ENCODE results near the gene EPN1.

- TF ChIP-seq, protein P1, sequence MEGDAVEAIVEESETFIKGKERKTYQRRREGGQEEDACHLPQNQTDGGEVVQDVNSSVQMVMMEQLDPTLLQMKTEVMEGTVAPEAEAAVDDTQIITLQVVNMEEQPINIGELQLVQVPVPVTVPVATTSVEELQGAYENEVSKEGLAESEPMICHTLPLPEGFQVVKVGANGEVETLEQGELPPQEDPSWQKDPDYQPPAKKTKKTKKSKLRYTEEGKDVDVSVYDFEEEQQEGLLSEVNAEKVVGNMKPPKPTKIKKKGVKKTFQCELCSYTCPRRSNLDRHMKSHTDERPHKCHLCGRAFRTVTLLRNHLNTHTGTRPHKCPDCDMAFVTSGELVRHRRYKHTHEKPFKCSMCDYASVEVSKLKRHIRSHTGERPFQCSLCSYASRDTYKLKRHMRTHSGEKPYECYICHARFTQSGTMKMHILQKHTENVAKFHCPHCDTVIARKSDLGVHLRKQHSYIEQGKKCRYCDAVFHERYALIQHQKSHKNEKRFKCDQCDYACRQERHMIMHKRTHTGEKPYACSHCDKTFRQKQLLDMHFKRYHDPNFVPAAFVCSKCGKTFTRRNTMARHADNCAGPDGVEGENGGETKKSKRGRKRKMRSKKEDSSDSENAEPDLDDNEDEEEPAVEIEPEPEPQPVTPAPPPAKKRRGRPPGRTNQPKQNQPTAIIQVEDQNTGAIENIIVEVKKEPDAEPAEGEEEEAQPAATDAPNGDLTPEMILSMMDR (IDR thresholded peaks at IDR 0.05) = peak in 1 of 6 experiments; percentile 7
- TF ChIP-seq POLR2A (IDR thresholded peaks at IDR 0.05) = peak in 2 of 4 donors; percentile 67 to 76
Observed at GRCh38 chr19:55654868-55655647, 20.0 kb upstream of the EPN1 start, which contains the start of gene U2AF2.
